Stomach (tissue), 9 donors: ENCODE results near the gene SNRPB. TPM values are rescaled to one million over a fixed set of nuclear protein-coding genes. Genes with fewer than 3 reads are reported as not detected.

ENCODE experiments used
- DNase-seq, 2 donors: peaks; one replicate each; pipeline versions ENCODE4 v3.0.0 to v3.0.0-alpha.2; 2013 to 2019
- H3K27ac ChIP-seq, 5 donors: fragments of 200-600 bp in 4 of 5; sonication (generic) in 4 of 5; one replicate each; pipeline ENCODE4 v1.5.1; 2013 to 2019; ENCODE audit warnings: mild to moderate bottlenecking in 1 of 5, moderate library complexity in 1 of 5
- H3K27me3 ChIP-seq, 3 donors: fragments of 200-600 bp; sonication (generic); one replicate each; pipeline ENCODE4 v1.5.1; 2017 to 2019; ENCODE audit warnings: mixed run types in 1 of 3
- H3K36me3 ChIP-seq, 4 donors: fragments of 200-600 bp; sonication (generic); 1 replicate in 3 of 4; 2 replicates in 1 of 4; pipeline ENCODE4 v1.5.1; 2016 to 2019
- H3K4me1 ChIP-seq, 4 donors: fragments of 200-600 bp; sonication (generic); one replicate each; pipeline ENCODE4 v1.5.1; 2016 to 2019
- H3K4me3 ChIP-seq, 4 donors: fragments of 200-600 bp; sonication (generic) in 3 of 4; one replicate each; pipeline ENCODE4 v1.5.1; 2016 to 2019; ENCODE audit warnings: mild to moderate bottlenecking in 1 of 4
- H3K9me3 ChIP-seq, 4 donors: fragments of 200-600 bp; sonication (generic); one replicate each; pipeline ENCODE4 v1.5.1; 2016 to 2019
- EP300 ChIP-seq: sonication (generic); formaldehyde crosslinking; IDR thresholded peaks from one replicate; pipeline ENCODE4 v1.6.1; 2017; ENCODE audit warnings: antibody characterized with exemption
- POLR2A ChIP-seq, 4 donors: fragments of 450-650 bp; IDR thresholded peaks; one replicate each; pipeline ENCODE4 v1.6.1; 2016; ENCODE audit warnings: antibody characterized with exemption in 4 of 4, control low read depth in 2 of 4, mild to moderate bottlenecking in 1 of 4, moderate library complexity in 1 of 4
- POLR2AphosphoS5 ChIP-seq, 3 donors: sonication (generic); formaldehyde crosslinking; IDR thresholded peaks; one replicate each; pipeline ENCODE4 v1.6.1; 2016; ENCODE audit warnings: antibody characterized with exemption in 3 of 3
- WGBS, 5 donors: extraction: QIAGEN DNeasy Blood & Tissue Kit in 3 of 5; methylation state at CpG; one replicate each; pipeline versions ENCODE4 v1.1.5 to v1.1.7; 2013 to 2018; 5-methylcytosine and 5-hydroxymethylcytosine counted together
- intact Hi-C: fragments of 100-400 bp; cut with DNase I; formaldehyde crosslinking; loops from one replicate; pipeline ENCODE4 v1.15.1; 2023; ENCODE audit warnings: low total_unique reads
- polyA plus RNA-seq, 3 donors: library from polyadenylated mRNA; stranded (reverse); fragments of 200-250 nt; gene quantifications; one replicate each; pipeline ENCODE4 v1.2.3, GENCODE V29; 2013
- total RNA-seq, 5 donors: library from RNA; depleted of rRNA; stranded (reverse); fragments of >200 nt; gene quantifications; one replicate each; pipeline versions ENCODE4 v1.1.0 to v1.2.3, GENCODE V29; 2014 to 2016
- TF ChIP-seq, protein P1 (sequence below), 7 experiments: fragments of 450-650 bp in 4 of 7; fragments of 200-600 bp in 3 of 7; sonication (generic) in 3 of 7; IDR thresholded peaks; one replicate each; pipeline ENCODE4 v1.5.1; 2016 to 2019; ENCODE audit warnings: antibody characterized with exemption in 7 of 7, control low read depth in 2 of 7, mild to moderate bottlenecking in 1 of 7
- donor health status: healthy with polysubstance abuse.
- donor health status: Bipolar disorder and iron deficiency.
- donor health status: healthy.

The SNRPB gene
- total and polyA plus RNA-seq, 8 donors = 46.4 to 329 (median 178) TPM

DNA sequence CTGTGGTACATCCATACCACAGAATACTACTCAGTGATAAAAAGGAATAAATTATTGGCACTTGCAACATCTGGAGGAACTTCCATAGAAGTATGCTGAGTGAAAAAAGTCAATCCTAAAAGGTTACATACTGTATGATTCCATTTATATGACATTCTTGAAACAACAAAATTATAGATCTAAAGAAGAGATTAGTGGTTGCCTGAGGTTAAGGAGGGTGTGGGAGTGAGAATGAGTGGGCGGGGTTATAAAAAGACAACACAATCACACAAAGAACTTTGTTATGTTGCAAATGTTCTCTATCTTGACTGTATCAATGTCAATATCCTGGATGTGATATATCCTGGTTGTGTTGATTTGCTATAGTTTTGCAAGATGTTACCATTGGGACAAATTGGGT is 21.2 kb downstream of the SNRPB start:
- no peaks in the 10 kb centered on the region for H3K27me3 ChIP-seq
- no peak for DNase-seq
- intact Hi-C loops = no loop called here
- H3K4me1 ChIP-seq = no peaks in the 10 kb centered on the region
- WGBS, 5 donors = 83 to 100% (median 89%) methylated on average over 1 of the region's 1 CpG
- no peak overlapping the region for H3K4me3 ChIP-seq
- peaks cover 0 to 4% (median 0%) of the 10 kb centered on the region in 4 donors for H3K9me3 ChIP-seq
- TF ChIP-seq EP300 (no peak), POLR2A (IDR thresholded peaks at IDR 0.05) (no peak), POLR2AphosphoS5 (IDR thresholded peaks at IDR 0.05) (no peak)
- TF ChIP-seq, protein P1, sequence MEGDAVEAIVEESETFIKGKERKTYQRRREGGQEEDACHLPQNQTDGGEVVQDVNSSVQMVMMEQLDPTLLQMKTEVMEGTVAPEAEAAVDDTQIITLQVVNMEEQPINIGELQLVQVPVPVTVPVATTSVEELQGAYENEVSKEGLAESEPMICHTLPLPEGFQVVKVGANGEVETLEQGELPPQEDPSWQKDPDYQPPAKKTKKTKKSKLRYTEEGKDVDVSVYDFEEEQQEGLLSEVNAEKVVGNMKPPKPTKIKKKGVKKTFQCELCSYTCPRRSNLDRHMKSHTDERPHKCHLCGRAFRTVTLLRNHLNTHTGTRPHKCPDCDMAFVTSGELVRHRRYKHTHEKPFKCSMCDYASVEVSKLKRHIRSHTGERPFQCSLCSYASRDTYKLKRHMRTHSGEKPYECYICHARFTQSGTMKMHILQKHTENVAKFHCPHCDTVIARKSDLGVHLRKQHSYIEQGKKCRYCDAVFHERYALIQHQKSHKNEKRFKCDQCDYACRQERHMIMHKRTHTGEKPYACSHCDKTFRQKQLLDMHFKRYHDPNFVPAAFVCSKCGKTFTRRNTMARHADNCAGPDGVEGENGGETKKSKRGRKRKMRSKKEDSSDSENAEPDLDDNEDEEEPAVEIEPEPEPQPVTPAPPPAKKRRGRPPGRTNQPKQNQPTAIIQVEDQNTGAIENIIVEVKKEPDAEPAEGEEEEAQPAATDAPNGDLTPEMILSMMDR (IDR thresholded peaks at IDR 0.05) = no peak
- H3K27ac ChIP-seq = no peak overlapping the region
- no peaks in the 10 kb centered on the region for H3K36me3 ChIP-seq

DNA sequence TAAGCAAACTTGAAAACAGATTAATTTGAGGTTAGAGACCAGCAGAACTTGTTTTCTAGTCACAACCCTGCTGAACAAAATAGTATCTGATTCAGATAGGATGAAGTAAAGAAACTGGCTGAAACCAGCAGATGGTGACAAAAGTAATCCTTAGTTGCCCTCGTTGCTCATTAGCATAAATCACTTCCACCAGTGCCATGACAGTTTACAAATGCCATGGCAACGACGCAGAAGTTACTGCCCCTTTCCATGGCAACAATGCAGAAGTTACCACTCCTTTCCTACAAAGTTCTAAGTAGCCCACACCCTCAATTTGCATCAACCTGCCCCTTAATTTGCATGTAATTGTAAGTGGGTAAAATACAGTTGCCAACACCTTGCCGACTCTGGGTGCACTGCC is 23.7 kb downstream of the SNRPB start:
- WGBS, 5 donors = 54 to 66% (median 64%) methylated on average over 4 of the region's 4 CpGs
- peak in 1 of 2 donors; percentile 7 for DNase-seq
- Histone ChIP-seq H3K27me3 (no peaks in the 10 kb centered on the region), H3K4me3 (no peak overlapping the region), H3K9me3 (peaks cover 0 to 4% (median 0%) of the 10 kb centered on the region in 4 donors), H3K4me1 (no peaks in the 10 kb centered on the region), H3K36me3 (no peaks in the 10 kb centered on the region), H3K27ac (no peak overlapping the region)
- TF ChIP-seq EP300 = no peak
- TF ChIP-seq POLR2A (IDR thresholded peaks at IDR 0.05) = no peak
- TF ChIP-seq, protein P1 (IDR thresholded peaks at IDR 0.05) = no peak
- TF ChIP-seq POLR2AphosphoS5 (IDR thresholded peaks at IDR 0.05) = no peak
- intact Hi-C loops = no loop called here

DNA sequence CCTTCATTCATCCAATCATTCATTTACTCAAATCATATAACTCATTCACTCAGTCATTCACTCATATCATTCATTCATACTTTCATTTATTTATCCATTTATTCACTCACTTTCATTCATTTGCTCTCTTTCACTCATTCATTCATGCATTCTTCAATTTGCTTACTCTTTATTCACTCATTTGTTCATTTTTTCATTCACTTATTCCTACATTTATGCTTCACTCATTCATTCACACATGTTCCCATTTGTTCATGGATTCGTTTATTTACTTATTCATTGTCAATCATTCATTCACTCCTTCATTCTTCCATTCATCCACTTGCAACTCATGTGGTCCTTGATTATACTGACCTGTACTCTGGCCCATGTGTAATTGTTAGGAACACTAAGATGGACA is 39.4 kb downstream of the SNRPB start:
- 21 to 48% (median 31%) methylated on average over 1 of the region's 1 CpG for WGBS, 5 donors
- no peak for DNase-seq
- TF ChIP-seq POLR2A (IDR thresholded peaks at IDR 0.05) (no peak), EP300 (no peak), POLR2AphosphoS5 (IDR thresholded peaks at IDR 0.05) (no peak)
- TF ChIP-seq, protein P1 (IDR thresholded peaks at IDR 0.05) = no peak
- Histone ChIP-seq H3K27me3 (peaks cover 0 to 12% (median 4%) of the 10 kb centered on the region in 3 donors), H3K4me1 (no peaks in the 10 kb centered on the region), H3K27ac (no peak overlapping the region), H3K9me3 (no peaks in the 10 kb centered on the region), H3K4me3 (no peak overlapping the region), H3K36me3 (no peaks in the 10 kb centered on the region)
- intact Hi-C loops = no loop called here

DNA sequence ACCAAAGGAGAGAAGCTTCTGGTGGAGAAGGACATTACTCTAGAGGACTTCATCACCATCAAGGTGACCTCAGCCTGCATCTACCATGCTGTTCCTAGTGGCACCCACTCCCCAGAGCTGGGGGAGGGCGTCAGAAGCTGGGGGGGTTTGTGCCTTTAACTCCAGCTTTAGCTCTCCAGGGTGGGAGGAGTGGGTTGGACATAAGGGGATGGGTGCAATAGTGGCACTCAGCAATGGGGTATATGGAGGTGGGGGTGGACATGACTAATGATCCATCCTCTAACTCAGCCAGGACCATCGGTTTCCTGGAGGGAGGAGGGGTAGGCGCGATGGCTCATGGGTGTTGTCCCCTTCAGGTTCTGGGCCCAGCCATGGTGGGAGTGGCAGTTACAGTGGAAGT is 40.1 kb downstream of the SNRPB start:
- H3K4me3 ChIP-seq = no peak overlapping the region
- peaks cover 0 to 12% (median 4%) of the 10 kb centered on the region in 3 donors for H3K27me3 ChIP-seq
- 74 to 86% (median 78%) methylated on average over 4 of the region's 4 CpGs for WGBS, 5 donors
- no peak for TF ChIP-seq POLR2AphosphoS5 (IDR thresholded peaks at IDR 0.05)
- TF ChIP-seq EP300 = no peak
- TF ChIP-seq POLR2A (IDR thresholded peaks at IDR 0.05) = no peak
- TF ChIP-seq, protein P1 (IDR thresholded peaks at IDR 0.05) = no peak
- no peaks in the 10 kb centered on the region for H3K4me1 ChIP-seq
- no peaks in the 10 kb centered on the region for H3K9me3 ChIP-seq
- intact Hi-C loops = no loop called here
- no peaks in the 10 kb centered on the region for H3K36me3 ChIP-seq
- DNase-seq = no peak
- H3K27ac ChIP-seq = no peak overlapping the region
